Left lung (tissue), 14 donors: ENCODE measurements around the gene PRAMEF11. TPM values are rescaled to one million over a fixed set of nuclear protein-coding genes. Genes with fewer than 3 reads are reported as not detected.
"Not testable (repeated sequence)": the region's sequence is repeated elsewhere in the genome, so short reads cannot be mapped to it uniquely, and the experiment has no call there.

ENCODE experiments used
- ATAC-seq: fragments of 200-7000 bp; cut with Tn5 transposase; one replicate; pipeline ENCODE4 v1.9.1; 2020; ENCODE audit warnings: moderate library complexity
- DNase-seq, 4 donors: peaks; one replicate each; pipeline ENCODE4 v3.0.0-alpha.2; 2013 to 2020
- H3K27ac ChIP-seq, 2 donors: fragments of 200-600 bp; sonication (generic) in 1 of 2; one replicate each; pipeline versions ENCODE4 v1.5.0 to v1.8.0; 2020 to 2021
- H3K27me3 ChIP-seq, 2 donors: fragments of 200-600 bp; sonication (generic) in 1 of 2; one replicate each; pipeline versions ENCODE4 v1.5.0 to v1.8.0; 2020 to 2021
- H3K36me3 ChIP-seq, 2 donors: fragments of 200-600 bp; sonication (generic) in 1 of 2; one replicate each; pipeline versions ENCODE4 v1.5.0 to v1.8.0; 2020 to 2021
- H3K4me1 ChIP-seq, 2 donors: fragments of 200-600 bp; one replicate each; pipeline ENCODE4 v1.8.0; 2021
- H3K4me3 ChIP-seq, 2 donors: fragments of 200-600 bp; sonication (generic) in 1 of 2; one replicate each; pipeline versions ENCODE4 v1.5.0 to v1.8.0; 2020 to 2021; ENCODE audit warnings: mild to moderate bottlenecking in 1 of 2
- H3K9me3 ChIP-seq, 2 donors: fragments of 200-600 bp; sonication (generic) in 1 of 2; one replicate each; pipeline versions ENCODE4 v1.5.0 to v1.8.0; 2020 to 2021
- intact Hi-C, 2 donors: fragments of 100-400 bp; cut with DNase I; formaldehyde crosslinking; loops; one replicate each; pipeline versions ENCODE4 v1.11.2 to v1.14.2; 2022
- long read RNA-seq, 12 donors: library from polyadenylated mRNA in 2 of 12; unstranded in 2 of 12; transcript quantifications; one replicate each; pipeline ENCODE4 v2.0.0 and lab custom pipeline, GENCODE V29; 2019 to 2026
- polyA plus RNA-seq, 6 donors: library from polyadenylated mRNA; unstranded; fragments of 120-200 nt; gene quantifications; one replicate each; pipeline ENCODE4 v1.2.1, GENCODE V29; 2013; ENCODE audit not compliant: insufficient read length in 6 of 6
- total RNA-seq, 2 donors: library from RNA; stranded (reverse); fragmentation: NEBNext Ultra II Directional; extraction: Animal tissue kit (Norgen Biotek cat#: 25700); gene quantifications; one replicate each; pipeline ENCODE4 v1.2.1, GENCODE V29; 2021
- TF ChIP-seq, protein P1 (sequence below), 2 donors: fragments of 200-600 bp; sonication (generic) in 1 of 2; IDR thresholded peaks; one replicate each; pipeline versions ENCODE4 v1.5.0 to v1.8.0; 2021; ENCODE audit warnings: antibody characterized with exemption in 2 of 2
- donor health status: DM: no; HTN: yes; CAD: no.
- donor health status: DM: no; HTN: no; CAD: no.

Gene PRAMEF11
- total RNA-seq: not detected
- not detected for polyA plus RNA-seq
- long read RNA-seq, donor 1: 0 reads
- long read RNA-seq, donor 2: 0 reads
- long read RNA-seq, donor 3: 0 reads
- long read RNA-seq, donor 4: 0 reads
- long read RNA-seq, donor 5: 0 reads
- long read RNA-seq, donor 6: 0 reads
- long read RNA-seq, donor 7: 0 reads
- long read RNA-seq, donor 8: 0 reads
- long read RNA-seq, donor 9: 0 reads
- long read RNA-seq, donor 10: 0 reads
- long read RNA-seq, donor 11: 0 reads
- long read RNA-seq, donor 12: 0 reads

DNA sequence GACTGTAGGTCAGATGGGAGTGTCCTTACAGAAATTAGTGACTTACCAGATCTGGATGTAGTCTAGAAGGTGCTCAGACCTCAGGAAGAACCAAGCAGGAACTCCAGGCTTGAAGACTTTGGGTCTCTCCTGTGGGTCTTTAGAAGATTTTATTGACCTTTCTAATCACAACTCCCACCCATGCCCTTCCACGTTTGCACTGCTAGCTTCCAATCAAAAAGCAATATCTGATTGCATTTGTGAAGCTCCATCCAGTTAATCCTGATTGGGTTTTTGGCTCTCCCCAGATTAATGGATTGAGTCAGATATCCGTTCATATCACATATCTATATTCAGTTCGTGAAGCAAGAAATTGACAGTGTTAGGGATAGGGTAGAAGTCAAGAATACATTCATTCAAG lies at the start of gene PRAMEF11:
TSS of gene PRAMEF11 (minus strand) at position 101 of the 400 bp plus-strand sequence. CDS start 2,621 bp downstream, outside the sequence.
- H3K27me3 ChIP-seq, H3K27ac ChIP-seq, H3K4me1 ChIP-seq, H3K36me3 ChIP-seq, H3K9me3 ChIP-seq, intact Hi-C loops, DNase-seq, ATAC-seq, H3K4me3 ChIP-seq: not testable (repeated sequence)

DNA sequence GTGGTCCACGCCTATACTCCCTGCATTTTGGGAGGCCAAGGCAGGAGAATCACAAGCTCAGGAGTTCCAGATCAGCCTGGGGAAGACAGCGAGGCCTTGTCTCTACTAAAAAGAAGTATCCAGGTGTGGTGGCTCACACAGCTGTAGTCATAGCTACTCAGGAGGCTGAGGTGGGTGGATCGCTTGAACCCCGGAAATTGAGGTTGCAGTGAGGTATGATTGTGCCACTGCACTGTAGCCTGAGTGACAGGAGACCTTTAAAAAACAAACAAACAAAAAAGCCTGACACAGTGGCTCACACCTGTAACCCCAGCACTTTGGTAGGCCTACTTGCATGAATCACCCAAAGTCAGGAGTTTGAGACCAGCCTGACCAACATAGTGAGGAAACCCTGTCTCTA lies 47.2 kb upstream of the PRAMEF11 start:
- ATAC-seq, intact Hi-C loops, H3K9me3 ChIP-seq, H3K27me3 ChIP-seq, H3K4me1 ChIP-seq, H3K4me3 ChIP-seq, H3K36me3 ChIP-seq, DNase-seq, H3K27ac ChIP-seq: not testable (repeated sequence)

DNA sequence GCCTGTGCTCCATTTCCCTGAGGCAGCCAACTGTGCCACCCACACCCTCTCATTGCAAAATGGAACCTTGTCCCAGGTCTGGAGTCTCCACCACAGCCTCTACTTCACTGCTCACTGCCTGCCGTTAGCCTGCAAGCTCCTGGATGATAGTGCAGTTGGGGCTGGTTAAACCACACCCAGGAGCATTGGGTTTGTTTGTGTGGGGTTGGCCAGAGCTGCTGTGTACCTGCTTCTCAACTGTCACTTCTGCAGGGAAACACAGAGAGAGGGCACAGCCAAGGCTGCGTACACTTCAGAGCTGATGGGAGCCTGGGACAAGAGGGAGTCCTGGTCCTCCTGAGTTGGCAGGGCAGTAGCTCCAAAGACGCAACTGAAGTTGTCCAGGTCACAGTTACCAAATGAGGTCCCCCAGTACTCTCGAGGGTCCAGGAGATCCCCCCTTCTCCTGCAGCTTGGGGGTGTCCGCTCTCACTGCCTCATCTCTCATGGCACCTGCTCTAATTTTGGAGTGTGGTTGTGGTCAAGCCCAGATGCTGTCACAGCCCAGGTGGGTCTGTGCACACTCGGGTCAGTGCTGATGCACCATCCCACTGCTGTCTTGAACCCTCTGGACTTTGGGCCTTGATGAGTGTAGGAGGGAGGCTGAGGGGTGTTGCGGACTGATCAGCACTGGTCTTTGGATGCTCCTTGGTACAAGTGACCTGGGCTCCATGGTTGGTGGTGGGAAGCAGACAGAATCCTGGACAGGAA lies 32.1 kb upstream of the PRAMEF11 start:
- H3K27ac ChIP-seq: not testable (repeated sequence)

DNA sequence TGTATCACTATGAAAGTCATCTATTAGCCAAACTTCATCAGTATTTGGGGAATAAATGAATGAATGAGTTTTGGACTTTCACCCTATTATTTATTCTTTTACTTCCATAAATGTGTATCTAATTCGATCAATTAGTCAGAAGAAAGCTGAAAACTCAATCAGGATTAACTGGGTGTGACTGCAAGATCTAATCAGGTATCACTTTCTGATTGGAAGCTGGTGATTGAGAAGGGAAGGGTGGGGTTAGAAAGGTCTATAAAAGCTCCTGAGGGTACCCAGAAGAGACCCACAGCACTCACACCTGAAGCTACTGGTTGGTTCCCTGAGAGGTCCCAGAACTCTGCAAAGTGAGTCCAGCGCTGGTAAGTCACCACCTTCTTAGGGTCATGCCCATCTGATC lies 25.6 kb upstream of the PRAMEF11 start, which contains the start of gene PRAMEF2:
TSS of gene PRAMEF2 (plus strand) at position 301 of the 400 bp plus-strand sequence. CDS start 1,924 bp downstream, outside the sequence.
- H3K27ac ChIP-seq, H3K9me3 ChIP-seq, H3K4me1 ChIP-seq, ATAC-seq, intact Hi-C loops, H3K4me3 ChIP-seq, DNase-seq, H3K27me3 ChIP-seq, H3K36me3 ChIP-seq: not testable (repeated sequence)

More for the DNA sequence above, 32.1 kb upstream of the PRAMEF11 start:
- H3K9me3 ChIP-seq, DNase-seq, intact Hi-C loops, H3K4me1 ChIP-seq, H3K36me3 ChIP-seq, H3K27me3 ChIP-seq, ATAC-seq, H3K4me3 ChIP-seq: not testable (repeated sequence)

DNA sequence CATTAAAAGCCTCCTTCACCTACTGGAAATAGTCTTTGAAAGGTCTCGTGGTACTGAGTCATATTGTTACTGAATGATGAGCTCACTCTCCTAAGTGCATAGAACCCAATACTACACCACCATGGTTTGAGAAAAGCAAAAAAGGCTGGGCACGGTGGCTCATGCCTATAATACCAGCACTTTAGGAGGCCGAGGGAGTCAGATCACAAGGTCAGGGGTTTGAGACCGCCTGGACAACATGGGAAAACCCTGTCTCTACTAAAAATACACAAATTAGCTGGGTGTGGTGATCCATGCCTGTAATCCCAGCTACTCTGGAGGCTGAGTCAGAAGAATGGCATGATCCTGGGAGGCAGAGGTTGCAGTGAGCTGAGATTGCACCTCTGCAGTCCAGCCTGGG lies 20.6 kb upstream of the PRAMEF11 start:
- no peak for ATAC-seq
- intact Hi-C loops: no loop called here
- H3K4me1 ChIP-seq: no peaks in the 10 kb centered on the region

DNA sequence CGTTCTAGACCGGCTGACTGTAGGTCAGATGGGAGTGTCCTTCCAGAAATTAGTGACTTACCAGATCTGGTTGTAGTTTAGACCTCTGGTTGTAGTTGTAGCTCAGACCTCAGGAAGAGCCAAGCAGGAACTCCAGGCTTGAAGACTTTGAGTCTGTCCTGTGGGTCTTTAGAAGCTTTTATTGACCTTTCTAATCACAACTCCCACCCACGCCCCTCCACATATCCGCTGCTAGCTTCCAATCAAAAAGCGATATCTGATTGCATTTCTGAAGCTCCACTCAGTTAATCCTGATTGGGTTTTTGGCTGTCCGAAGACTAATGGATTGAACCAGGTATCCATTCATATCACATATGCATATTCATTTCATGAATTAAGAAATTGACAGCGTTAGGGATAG lies 17.4 kb upstream of the PRAMEF11 start, which contains the start of gene HNRNPCL1:
TSS of gene HNRNPCL1 (minus strand) at position 101 of the 400 bp plus-strand sequence. CDS start 431 bp downstream, outside the sequence.
- H3K4me1 ChIP-seq, H3K9me3 ChIP-seq, H3K27ac ChIP-seq, DNase-seq, intact Hi-C loops, ATAC-seq, H3K27me3 ChIP-seq, H3K36me3 ChIP-seq, H3K4me3 ChIP-seq: not testable (repeated sequence)

More for the DNA sequence above, 20.6 kb upstream of the PRAMEF11 start:
- TF ChIP-seq, protein P1, sequence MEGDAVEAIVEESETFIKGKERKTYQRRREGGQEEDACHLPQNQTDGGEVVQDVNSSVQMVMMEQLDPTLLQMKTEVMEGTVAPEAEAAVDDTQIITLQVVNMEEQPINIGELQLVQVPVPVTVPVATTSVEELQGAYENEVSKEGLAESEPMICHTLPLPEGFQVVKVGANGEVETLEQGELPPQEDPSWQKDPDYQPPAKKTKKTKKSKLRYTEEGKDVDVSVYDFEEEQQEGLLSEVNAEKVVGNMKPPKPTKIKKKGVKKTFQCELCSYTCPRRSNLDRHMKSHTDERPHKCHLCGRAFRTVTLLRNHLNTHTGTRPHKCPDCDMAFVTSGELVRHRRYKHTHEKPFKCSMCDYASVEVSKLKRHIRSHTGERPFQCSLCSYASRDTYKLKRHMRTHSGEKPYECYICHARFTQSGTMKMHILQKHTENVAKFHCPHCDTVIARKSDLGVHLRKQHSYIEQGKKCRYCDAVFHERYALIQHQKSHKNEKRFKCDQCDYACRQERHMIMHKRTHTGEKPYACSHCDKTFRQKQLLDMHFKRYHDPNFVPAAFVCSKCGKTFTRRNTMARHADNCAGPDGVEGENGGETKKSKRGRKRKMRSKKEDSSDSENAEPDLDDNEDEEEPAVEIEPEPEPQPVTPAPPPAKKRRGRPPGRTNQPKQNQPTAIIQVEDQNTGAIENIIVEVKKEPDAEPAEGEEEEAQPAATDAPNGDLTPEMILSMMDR (IDR thresholded peaks at IDR 0.05): no peak
- Histone ChIP-seq H3K27me3 (no peaks in the 10 kb centered on the region), H3K4me3 (no peak overlapping the region), H3K9me3 (no peaks in the 10 kb centered on the region), H3K27ac (no peak overlapping the region), H3K36me3 (no peaks in the 10 kb centered on the region)
- no peak for DNase-seq

DNA sequence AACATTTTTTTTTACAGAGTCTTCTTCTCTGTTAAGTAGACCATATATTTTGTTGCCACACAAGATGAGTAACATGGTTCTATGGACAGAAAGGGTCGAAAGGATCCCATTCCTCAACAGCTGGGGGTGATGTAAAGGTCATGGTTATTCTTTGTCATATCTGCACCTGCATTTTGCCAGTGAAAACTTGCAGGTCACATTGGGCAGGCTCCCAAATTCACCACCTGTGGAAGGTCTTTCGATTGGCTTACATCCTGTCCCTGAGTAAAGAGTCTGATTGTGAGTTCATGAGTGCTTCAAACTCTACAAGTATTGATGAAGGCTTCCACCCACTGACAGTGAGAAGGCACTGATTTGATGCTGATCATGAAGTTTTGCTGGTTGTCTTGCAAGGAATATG lies 2.0 kb upstream of the PRAMEF11 start:
- H3K36me3 ChIP-seq, DNase-seq, H3K4me3 ChIP-seq, H3K27me3 ChIP-seq, H3K27ac ChIP-seq, H3K9me3 ChIP-seq, intact Hi-C loops, ATAC-seq, H3K4me1 ChIP-seq: not testable (repeated sequence)

DNA sequence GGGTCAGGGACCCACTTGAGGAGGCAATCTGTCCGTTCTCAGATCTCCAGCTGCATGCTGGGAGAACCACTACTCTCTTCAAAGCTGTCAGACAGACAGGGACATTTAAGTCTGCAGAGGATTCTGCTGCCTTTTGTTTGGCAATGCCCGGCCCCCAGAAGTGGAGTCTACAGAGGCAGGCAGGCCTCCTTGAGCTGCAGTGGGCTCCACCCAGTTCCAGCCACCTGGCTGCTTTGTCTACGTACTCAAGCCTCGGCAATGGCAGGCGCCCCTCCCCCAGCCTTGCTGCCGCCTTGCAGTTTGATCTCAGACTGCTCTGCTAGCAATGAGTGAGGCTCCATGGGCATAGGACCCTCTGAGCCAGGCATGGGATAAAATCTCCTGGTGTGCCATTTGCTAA lies 12.1 kb downstream of the PRAMEF11 start:
- intact Hi-C loops, ATAC-seq: not testable (repeated sequence)

More for the DNA sequence above, 12.1 kb downstream of the PRAMEF11 start:
- not testable (repeated sequence) for H3K27ac ChIP-seq, H3K4me1 ChIP-seq, H3K36me3 ChIP-seq, H3K9me3 ChIP-seq, DNase-seq, H3K4me3 ChIP-seq
- H3K27me3 ChIP-seq: peaks cover 0 to 27% of the 10 kb centered on the region in 2 donors
